LNCAP (cell line): ENCODE measurements around the gene ARL1.

Experiments
- TF ChIP-seq, protein P1 (sequence below): fragments of 450-650 bp; IDR thresholded peaks from 2 replicates; pipeline ENCODE4 v1.5.1; 2017; ENCODE audit warnings: mild to moderate bottlenecking

Gene ARL1

DNA sequence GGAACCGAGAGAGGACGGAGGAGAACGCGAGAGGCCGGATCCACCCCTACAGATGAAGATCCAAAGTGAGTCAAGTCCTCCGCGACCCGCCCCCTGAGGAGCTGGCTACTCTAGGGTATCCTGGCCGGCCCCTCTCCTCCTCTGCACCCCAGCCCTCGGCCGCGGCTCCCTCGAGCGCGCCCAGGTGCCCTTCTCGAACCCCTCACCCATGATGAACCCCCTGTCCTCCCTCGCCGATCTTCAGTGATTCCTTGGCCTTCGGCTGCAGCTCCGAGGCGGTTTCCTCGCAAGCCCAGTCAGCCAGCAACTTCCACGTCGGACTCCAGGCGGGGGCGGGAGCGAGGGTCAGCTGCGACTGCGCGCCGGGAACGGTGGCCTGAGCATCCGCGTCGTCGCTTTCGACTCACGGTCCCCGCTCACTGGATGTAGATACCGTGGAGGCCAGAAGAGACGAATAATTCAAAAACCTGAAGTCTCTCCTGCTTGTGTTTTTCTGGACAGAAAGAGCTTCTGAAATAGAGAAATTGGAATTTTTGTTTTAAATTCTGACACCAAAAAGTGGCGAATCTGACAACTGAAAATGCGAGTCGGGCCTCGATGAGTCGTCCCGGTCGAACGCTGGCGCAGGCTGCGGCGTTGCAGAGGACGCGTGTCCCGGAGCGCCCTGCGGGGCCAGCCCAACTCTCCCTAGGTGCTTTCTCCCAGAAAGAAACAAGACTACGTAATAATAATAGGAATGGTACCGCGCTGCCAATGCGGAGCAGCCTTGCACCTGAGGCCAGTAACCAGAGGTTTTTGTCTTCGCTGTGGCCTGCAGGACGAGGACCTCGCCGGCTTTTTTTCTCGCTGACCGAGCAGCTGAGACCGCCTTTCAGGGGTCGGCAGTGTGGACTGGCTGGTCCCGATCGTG, at the start of gene ARL1:
Gene ARL1 (minus strand): TSS at position 337 of the 910 bp plus-strand sequence. CDS start 127 bp downstream, at position 210.
- TF ChIP-seq, protein P1, sequence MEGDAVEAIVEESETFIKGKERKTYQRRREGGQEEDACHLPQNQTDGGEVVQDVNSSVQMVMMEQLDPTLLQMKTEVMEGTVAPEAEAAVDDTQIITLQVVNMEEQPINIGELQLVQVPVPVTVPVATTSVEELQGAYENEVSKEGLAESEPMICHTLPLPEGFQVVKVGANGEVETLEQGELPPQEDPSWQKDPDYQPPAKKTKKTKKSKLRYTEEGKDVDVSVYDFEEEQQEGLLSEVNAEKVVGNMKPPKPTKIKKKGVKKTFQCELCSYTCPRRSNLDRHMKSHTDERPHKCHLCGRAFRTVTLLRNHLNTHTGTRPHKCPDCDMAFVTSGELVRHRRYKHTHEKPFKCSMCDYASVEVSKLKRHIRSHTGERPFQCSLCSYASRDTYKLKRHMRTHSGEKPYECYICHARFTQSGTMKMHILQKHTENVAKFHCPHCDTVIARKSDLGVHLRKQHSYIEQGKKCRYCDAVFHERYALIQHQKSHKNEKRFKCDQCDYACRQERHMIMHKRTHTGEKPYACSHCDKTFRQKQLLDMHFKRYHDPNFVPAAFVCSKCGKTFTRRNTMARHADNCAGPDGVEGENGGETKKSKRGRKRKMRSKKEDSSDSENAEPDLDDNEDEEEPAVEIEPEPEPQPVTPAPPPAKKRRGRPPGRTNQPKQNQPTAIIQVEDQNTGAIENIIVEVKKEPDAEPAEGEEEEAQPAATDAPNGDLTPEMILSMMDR: no peak

DNA sequence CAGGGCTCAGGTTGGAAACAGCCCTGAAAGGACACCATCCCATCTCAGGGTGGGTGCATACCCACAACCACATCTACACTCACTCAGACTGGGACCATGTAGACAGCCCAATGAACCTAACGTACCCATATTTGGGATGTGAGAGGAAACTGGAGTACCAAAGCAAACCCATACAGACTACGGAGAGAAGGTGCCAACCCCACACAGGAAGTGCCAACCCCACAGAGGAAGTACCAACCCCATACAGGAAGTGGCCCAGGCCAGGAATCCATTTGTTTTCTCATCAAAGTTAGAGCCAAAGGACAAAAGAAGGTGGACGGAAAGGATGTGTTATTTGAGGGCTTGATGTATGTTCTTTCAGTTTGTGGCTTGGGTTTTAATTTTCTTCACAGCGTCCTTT, 48.1 kb upstream of the ARL1 start:
- TF ChIP-seq, protein P1: no peak

DNA sequence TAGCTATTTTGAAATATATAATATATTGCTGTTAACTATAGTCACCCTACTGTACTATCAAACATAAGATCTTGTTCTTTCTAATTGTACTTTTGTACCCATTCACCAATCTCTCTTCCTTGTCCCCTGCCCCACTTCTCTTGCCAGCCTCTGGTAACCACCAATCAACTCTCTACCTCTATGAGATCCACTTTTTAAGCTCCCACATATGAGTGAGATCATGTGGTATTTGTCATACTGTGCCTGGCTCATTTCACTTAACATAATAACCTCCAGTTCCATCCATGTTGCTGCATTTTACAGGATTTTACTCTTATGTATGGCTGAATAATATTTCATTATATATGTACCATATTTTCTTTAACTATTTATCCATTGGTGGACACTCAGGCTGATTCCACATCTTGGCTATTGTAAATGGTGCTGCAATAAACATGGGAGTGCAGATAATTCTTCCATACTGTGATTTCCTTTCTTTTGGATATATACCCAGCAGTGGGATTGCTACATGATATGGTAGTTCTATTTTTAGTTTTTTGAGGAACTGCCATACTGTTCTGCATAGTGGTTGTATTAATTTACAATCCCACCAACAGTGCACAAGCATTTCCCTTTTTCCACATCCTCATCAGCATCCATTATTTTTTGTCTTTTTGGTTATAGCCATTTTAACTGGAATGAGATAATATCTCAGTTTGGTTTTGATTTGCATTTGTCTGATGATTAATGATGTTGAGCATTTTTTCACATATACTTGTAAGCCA, 34.1 kb upstream of the ARL1 start:
- TF ChIP-seq, protein P1: no peak

DNA sequence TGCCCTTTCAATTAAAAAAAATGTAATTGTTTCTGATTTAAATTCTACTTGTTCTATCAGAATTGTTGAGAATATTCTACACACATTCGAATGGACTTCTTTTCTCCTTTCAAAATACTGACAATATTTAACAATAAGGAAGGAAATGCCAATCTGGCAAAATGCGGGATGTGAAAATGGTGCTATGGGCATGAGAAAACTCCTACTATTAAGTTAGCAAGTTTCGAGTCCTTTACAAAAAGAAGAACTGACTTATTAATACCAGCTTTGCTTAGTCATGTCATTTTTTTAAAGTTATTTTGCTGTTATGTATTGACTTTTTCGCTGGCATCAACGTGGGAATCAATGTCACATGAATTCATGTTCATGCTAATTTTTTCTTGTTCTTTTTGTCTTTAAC, 31.7 kb upstream of the ARL1 start:
- TF ChIP-seq, protein P1: no peak

DNA sequence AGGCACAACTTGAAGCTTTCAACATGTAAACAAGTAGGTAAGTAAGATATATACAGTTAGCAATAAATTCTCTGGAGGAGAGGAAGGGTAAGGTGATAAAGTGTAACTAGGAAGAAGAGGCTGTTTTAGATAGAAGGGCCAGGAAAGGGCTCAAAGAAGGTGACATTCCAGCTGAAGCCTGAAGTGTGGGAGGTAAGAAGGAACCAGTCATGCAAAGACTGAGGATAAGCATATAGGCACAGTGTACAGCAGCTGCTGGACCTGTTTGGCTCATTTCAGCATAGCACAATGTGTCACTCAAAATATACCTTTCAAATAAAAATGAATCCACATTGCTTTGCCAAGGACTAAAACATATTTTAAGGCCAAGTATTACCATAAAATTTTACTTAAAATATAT, 28.6 kb upstream of the ARL1 start:
- TF ChIP-seq, protein P1: no peak

DNA sequence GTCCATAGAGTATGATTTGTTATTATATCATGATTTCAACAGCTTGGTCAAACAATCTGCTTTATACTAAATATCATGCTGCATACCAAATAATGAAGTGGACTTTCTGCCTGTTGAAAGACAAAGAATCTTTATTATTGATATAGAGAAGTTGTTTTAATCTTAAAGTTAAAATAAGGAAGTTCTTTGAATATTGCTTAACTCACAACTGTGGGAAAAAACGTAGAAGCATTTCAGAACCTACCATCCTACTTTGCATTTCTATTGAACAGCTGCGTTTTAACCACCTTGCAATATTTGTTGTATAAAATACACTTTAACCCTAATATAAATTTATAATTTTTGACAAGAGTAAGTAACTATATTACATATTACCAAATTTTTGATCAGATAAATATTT, 22.9 kb upstream of the ARL1 start:
- TF ChIP-seq, protein P1: no peak

DNA sequence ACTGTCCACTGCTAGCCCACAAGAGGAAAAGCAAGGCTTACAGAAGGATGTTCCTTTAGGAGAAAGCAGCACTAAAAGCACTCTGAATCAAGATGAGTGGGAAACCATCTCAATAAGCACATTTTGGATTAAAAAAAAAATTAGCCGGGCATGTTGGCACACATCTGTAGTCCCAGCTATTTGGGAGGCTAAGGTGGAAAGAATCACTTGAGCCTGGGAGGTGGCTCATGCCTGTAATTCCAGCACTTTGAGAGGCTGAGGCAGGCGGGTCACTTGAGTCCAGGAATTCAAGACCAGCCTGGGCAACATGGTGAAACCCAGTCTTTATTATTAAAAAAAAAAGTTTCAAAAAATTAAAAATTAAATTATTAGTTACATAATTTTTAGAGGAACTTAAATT, 17.0 kb upstream of the ARL1 start:
- TF ChIP-seq, protein P1: no peak
